ENCODE results near the gene CSTA.

DNA sequence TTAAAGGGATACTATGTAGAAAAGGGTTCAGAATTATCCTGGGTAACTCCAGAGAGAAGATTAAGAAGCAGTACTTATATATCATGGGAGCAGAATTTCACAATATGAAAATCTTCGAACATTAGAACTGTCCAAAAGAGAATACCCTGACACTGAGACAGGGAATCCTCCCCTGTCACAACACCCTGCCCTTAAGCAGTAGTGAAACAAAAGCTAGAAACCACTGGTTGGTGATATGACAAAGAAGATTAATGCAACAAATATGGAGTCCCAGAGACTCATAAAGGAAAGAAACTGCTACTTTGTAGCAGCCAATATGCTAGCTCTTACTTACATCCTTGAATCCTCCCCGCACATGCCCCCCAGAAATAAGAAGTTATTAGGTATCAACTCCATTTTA is 39.4 kb downstream of the CSTA start:
- TF ChIP-seq, protein P1, sequence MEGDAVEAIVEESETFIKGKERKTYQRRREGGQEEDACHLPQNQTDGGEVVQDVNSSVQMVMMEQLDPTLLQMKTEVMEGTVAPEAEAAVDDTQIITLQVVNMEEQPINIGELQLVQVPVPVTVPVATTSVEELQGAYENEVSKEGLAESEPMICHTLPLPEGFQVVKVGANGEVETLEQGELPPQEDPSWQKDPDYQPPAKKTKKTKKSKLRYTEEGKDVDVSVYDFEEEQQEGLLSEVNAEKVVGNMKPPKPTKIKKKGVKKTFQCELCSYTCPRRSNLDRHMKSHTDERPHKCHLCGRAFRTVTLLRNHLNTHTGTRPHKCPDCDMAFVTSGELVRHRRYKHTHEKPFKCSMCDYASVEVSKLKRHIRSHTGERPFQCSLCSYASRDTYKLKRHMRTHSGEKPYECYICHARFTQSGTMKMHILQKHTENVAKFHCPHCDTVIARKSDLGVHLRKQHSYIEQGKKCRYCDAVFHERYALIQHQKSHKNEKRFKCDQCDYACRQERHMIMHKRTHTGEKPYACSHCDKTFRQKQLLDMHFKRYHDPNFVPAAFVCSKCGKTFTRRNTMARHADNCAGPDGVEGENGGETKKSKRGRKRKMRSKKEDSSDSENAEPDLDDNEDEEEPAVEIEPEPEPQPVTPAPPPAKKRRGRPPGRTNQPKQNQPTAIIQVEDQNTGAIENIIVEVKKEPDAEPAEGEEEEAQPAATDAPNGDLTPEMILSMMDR (IDR thresholded peaks at IDR 0.05), result no peak
- no peak for TF ChIP-seq POLR2A (IDR thresholded peaks at IDR 0.05)
